Colonic mucosa (tissue), 4 donors: Measurements from ENCODE around the gene IQSEC1. TPM values are rescaled to one million over a fixed set of nuclear protein-coding genes. Genes with fewer than 3 reads are reported as not detected.

Experiments
- DNase-seq: peaks from one replicate; pipeline ENCODE4 v3.0.0-alpha.2; 2020
- H3K27ac ChIP-seq: fragments of 200-600 bp; one replicate; pipeline ENCODE4 v1.8.0; 2021
- H3K27me3 ChIP-seq: fragments of 200-600 bp; one replicate; pipeline ENCODE4 v1.8.0; 2021
- H3K36me3 ChIP-seq: fragments of 200-600 bp; one replicate; pipeline ENCODE4 v1.8.0; 2021
- H3K4me1 ChIP-seq: fragments of 200-600 bp; one replicate; pipeline ENCODE4 v1.8.0; 2021; ENCODE audit warnings: mild to moderate bottlenecking
- H3K4me3 ChIP-seq: fragments of 200-600 bp; one replicate; pipeline ENCODE4 v1.8.0; 2021
- H3K9ac ChIP-seq, 2 donors: one replicate each; pipeline ENCODE4 v1.7.0; 2013; ENCODE audit warnings: control low read depth in 2 of 2, low read depth in 2 of 2, low read length in 2 of 2
- H3K9me3 ChIP-seq: fragments of 200-600 bp; one replicate; pipeline ENCODE4 v1.8.0; 2021
- CTCF ChIP-seq: fragments of 200-600 bp; IDR thresholded peaks from one replicate; pipeline ENCODE4 v1.8.0; 2022; ENCODE audit warnings: antibody characterized with exemption, mild to moderate bottlenecking
- intact Hi-C: fragments of 100-400 bp; cut with DNase I; formaldehyde crosslinking; loops from one replicate; pipeline ENCODE4 v1.14.1; 2022
- total RNA-seq, 2 donors: library from RNA; stranded (reverse); fragmentation: NEBNext Ultra II Directional in 1 of 2; extraction: Animal tissue kit (Norgen Biotek cat#: 25700) in 1 of 2; gene quantifications; one replicate each; pipeline ENCODE4 v1.2.1, GENCODE V29; 2021
- donor health status: healthy.
- donor health status: DM: no; HTN: no; CAD: no.
- donor health status: DM: no; HTN: no; CAD: no.

IQSEC1 gene
- total RNA-seq, 2 donors from 2014 or later: 14.8 to 19.2 TPM

- no peaks in the 10 kb centered on the region for H3K36me3 ChIP-seq
- no peaks in the 10 kb centered on the region for H3K9me3 ChIP-seq
- DNase-seq: no peak
- no peak overlapping the region for H3K27ac ChIP-seq
- no peaks in the 10 kb centered on the region for H3K27me3 ChIP-seq
- H3K9ac ChIP-seq: no peak overlapping the region
- intact Hi-C loops: no loop called here
- H3K4me1 ChIP-seq: no peaks in the 10 kb centered on the region
- no peak overlapping the region for H3K4me3 ChIP-seq
- TF ChIP-seq CTCF: no peak
Observed at GRCh38 chr3:13060341-13060910, 12.8 kb downstream of the IQSEC1 start.

- Histone ChIP-seq H3K36me3 (no peaks in the 10 kb centered on the region), H3K27ac (no peak overlapping the region), H3K27me3 (no peaks in the 10 kb centered on the region), H3K9ac (no peak overlapping the region), H3K4me3 (no peak overlapping the region), H3K9me3 (no peaks in the 10 kb centered on the region), H3K4me1 (no peaks in the 10 kb centered on the region)
- no peak for TF ChIP-seq CTCF
- DNase-seq: no peak
- intact Hi-C loops: no loop called here
Observed at GRCh38 chr3:13058346-13059120, 14.7 kb downstream of the IQSEC1 start.

- H3K4me3 ChIP-seq: no peak overlapping the region
- no peak overlapping the region for H3K27ac ChIP-seq
- no peak overlapping the region for H3K9ac ChIP-seq
- no peak for TF ChIP-seq CTCF
- H3K9me3 ChIP-seq: no peaks in the 10 kb centered on the region
- intact Hi-C loops: no loop called here
- no peak for DNase-seq
- no peaks in the 10 kb centered on the region for H3K36me3 ChIP-seq
- no peaks in the 10 kb centered on the region for H3K4me1 ChIP-seq
- H3K27me3 ChIP-seq: no peaks in the 10 kb centered on the region
Observed at GRCh38 chr3:13057282-13058040, 15.8 kb downstream of the IQSEC1 start.

- Histone ChIP-seq H3K9me3 (no peaks in the 10 kb centered on the region), H3K27me3 (no peaks in the 10 kb centered on the region), H3K27ac (no peak overlapping the region), H3K9ac (no peak overlapping the region), H3K4me3 (no peak overlapping the region), H3K4me1 (no peaks in the 10 kb centered on the region), H3K36me3 (no peaks in the 10 kb centered on the region)
- no peak for TF ChIP-seq CTCF
- intact Hi-C loops: no loop called here
- no peak for DNase-seq
Observed at GRCh38 chr3:13055634-13056033, 17.6 kb downstream of the IQSEC1 start.

GRCh38 chr3:13054341-13055285 is 18.6 kb downstream of the IQSEC1 start:
- no peak for DNase-seq
- no peak for TF ChIP-seq CTCF
- Histone ChIP-seq H3K27me3 (no peaks in the 10 kb centered on the region), H3K4me1 (no peaks in the 10 kb centered on the region), H3K36me3 (no peaks in the 10 kb centered on the region), H3K27ac (no peak overlapping the region), H3K9me3 (no peaks in the 10 kb centered on the region), H3K9ac (no peak overlapping the region), H3K4me3 (no peak overlapping the region)
- intact Hi-C loops: no loop called here
